Choroid plexus epithelial cell (primary cell): ENCODE measurements around the gene RALGDS.

Experiments
- DNase-seq: peaks from one replicate; pipeline ENCODE4 v3.0.0-alpha.2; 2010; ENCODE audit warnings: low read depth
- H3K4me3 ChIP-seq: 2 replicates; pipeline ENCODE4 v1.5.1; 2011; ENCODE audit warnings: low read depth, mild to moderate bottlenecking, control low read depth, low read length, moderate library complexity
- CTCF ChIP-seq: conservative IDR thresholded peaks from 2 replicates; pipeline ENCODE4 v1.5.1; 2011; ENCODE audit warnings: low read depth, mild to moderate bottlenecking, control low read depth, inconsistent platforms, low read length, moderate library complexity

RALGDS gene

GRCh38 chr9:133144904-133145851 lies 24.1 kb upstream of the RALGDS start:
- DNase-seq: no peak
- H3K4me3 ChIP-seq: no peak overlapping the region
- no peak for TF ChIP-seq CTCF

- TF ChIP-seq CTCF: peak; percentile 77
- peak overlapping the region; percentile 52 for H3K4me3 ChIP-seq
- DNase-seq: peak; percentile 60
Observed at GRCh38 chr9:133144142-133144903, 23.3 kb upstream of the RALGDS start.

GRCh38 chr9:133143639-133144141 lies 22.6 kb upstream of the RALGDS start:
- no peak for DNase-seq
- no peak overlapping the region for H3K4me3 ChIP-seq
- no peak for TF ChIP-seq CTCF

GRCh38 chr9:133142684-133143622 lies 21.9 kb upstream of the RALGDS start:
- no peak for DNase-seq
- no peak overlapping the region for H3K4me3 ChIP-seq
- no peak for TF ChIP-seq CTCF

DNA sequence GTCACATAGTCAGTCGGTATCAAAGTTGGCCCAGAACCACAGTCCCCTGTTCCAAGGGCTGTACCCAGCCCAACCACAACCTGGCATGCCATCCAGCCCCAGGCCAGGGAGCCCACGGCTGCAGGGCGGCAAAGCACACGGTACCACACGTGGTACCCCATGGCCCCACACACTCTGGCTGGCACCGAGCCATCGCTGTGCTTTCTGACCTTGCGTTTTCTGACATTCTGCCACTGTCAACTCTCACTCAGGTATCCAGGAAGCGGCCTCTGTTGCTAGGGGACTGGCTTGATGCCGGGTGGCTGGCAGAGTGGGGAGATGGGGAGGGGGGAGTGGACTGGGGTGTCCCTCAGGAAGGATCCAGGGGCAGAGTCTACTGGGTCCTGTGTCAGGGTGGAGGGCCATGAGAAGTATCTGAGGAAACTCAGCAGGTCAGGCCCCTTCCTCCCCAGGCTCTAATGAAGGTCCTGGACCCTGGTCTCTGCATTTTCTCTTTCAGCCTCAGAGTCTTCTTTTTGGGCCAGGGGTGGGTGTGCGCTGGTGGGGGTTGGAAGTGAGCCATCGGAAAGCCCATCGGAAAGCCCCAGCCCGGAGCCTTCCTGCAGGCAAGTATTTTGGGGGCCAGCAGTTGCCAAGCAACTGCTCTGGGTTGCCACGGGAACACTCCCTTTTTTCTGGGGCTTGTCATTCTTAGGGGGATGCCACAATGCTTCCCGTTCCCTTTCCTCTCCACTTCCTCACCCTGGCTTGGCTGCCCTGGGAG lies 21.0 kb upstream of the RALGDS start:
- TF ChIP-seq CTCF: no peak
- DNase-seq: no peak
- no peak overlapping the region for H3K4me3 ChIP-seq

DNA sequence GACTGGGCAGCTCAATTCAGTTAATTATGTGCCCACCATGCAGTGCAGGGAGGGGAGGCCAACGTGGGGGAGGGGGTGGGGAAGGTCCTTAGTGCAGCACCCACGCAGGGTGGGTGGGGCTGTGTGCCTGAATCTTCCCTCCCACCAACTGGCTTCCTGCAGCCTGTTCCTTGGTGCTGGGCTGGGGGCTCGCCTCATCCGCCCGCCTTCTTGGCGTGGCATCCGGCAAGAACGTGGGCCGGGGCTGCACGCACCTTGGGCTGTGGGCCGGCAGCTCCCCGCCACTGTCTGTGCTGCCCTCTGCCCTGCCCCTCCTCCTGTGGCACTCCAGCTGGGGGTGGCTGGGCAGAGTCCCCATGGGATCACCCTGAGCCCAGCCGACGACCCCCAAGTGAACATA lies 19.6 kb upstream of the RALGDS start:
- DNase-seq: no peak
- no peak for TF ChIP-seq CTCF
- no peak overlapping the region for H3K4me3 ChIP-seq
